Liver (tissue), 9 donors: ENCODE results near the gene CCPG1. TPM values are rescaled to one million over a fixed set of nuclear protein-coding genes. Genes with fewer than 3 reads are reported as not detected.

Experiments used
- DNase-seq: peaks from one replicate; pipeline ENCODE4 v3.0.0-alpha.2; 2017; ENCODE audit warnings: low spot score
- H3K27ac ChIP-seq, 2 donors: one replicate each; pipeline ENCODE4 v1.7.0; 2013; ENCODE audit warnings: inconsistent platforms in 2 of 2, low read length in 2 of 2, control low read depth in 1 of 2, low read depth in 1 of 2, mild to moderate bottlenecking in 1 of 2
- H3K27me3 ChIP-seq, 4 donors: one replicate each; pipeline versions ENCODE4 v1.6.1 to v1.7.0; 2013; ENCODE audit warnings: low read length in 3 of 4, inconsistent platforms in 1 of 4, mild to moderate bottlenecking in 1 of 4, moderate library complexity in 1 of 4; ENCODE audit not compliant: control insufficient read depth in 4 of 4, insufficient read depth in 4 of 4
- H3K36me3 ChIP-seq, 4 donors: one replicate each; pipeline versions ENCODE4 v1.6.1 to v1.7.0; 2013; ENCODE audit warnings: low read length in 3 of 4, mild to moderate bottlenecking in 3 of 4, low read depth in 1 of 4, moderate library complexity in 1 of 4; ENCODE audit not compliant: control insufficient read depth in 4 of 4, insufficient read depth in 3 of 4
- H3K4me1 ChIP-seq, 4 donors: one replicate each; pipeline versions ENCODE4 v1.6.1 to v1.7.0; 2013; ENCODE audit warnings: low read length in 3 of 4, mild to moderate bottlenecking in 3 of 4, moderate library complexity in 1 of 4; ENCODE audit not compliant: control insufficient read depth in 4 of 4, insufficient read depth in 4 of 4
- H3K4me3 ChIP-seq, 3 donors: one replicate each; pipeline versions ENCODE4 v1.6.1 to v1.7.0; 2013; ENCODE audit warnings: low read length in 3 of 3, control low read depth in 1 of 3, low read depth in 1 of 3, mild to moderate bottlenecking in 1 of 3
- H3K9ac ChIP-seq, 2 donors: one replicate each; pipeline ENCODE4 v1.7.0; 2013; ENCODE audit warnings: low read length in 2 of 2, mild to moderate bottlenecking in 2 of 2, moderate library complexity in 2 of 2, control low read depth in 1 of 2, low read depth in 1 of 2
- H3K9me3 ChIP-seq, 4 donors: one replicate each; pipeline versions ENCODE4 v1.6.1 to v1.7.0; 2013; ENCODE audit warnings: low read length in 3 of 4; ENCODE audit not compliant: control insufficient read depth in 4 of 4
- CTCF ChIP-seq: fragments of 150-350 bp; IDR thresholded peaks from 2 replicates; pipeline ENCODE4 v1.5.1; 2017; ENCODE audit warnings: improper control_type of control experiment, low read depth, low read length; ENCODE audit not compliant: missing input control
- EGR1 ChIP-seq, 2 donors: IDR thresholded peaks; 2 replicates each; pipeline ENCODE4 v1.6.1; 2016 to 2018; ENCODE audit warnings: antibody characterized with exemption in 2 of 2, low read depth in 2 of 2
- FOXA1 ChIP-seq: IDR thresholded peaks from 2 replicates; pipeline ENCODE4 v1.6.1; 2016; ENCODE audit warnings: antibody characterized with exemption
- FOXA2 ChIP-seq: IDR thresholded peaks from 2 replicates; pipeline ENCODE4 v1.6.1; 2016; ENCODE audit warnings: antibody characterized with exemption
- GABPA ChIP-seq, 2 donors: IDR thresholded peaks in 1 of 2; conservative IDR thresholded peaks in 1 of 2; 2 replicates each; pipeline ENCODE4 v1.6.1; 2016; ENCODE audit warnings: antibody characterized with exemption in 2 of 2, mild to moderate bottlenecking in 1 of 2, moderate library complexity in 1 of 2
- HNF4A ChIP-seq, 2 donors: conservative IDR thresholded peaks; 2 replicates each; pipeline ENCODE4 v1.6.1; 2016; ENCODE audit warnings: antibody characterized with exemption in 2 of 2, mild to moderate bottlenecking in 2 of 2
- HNF4G ChIP-seq: IDR thresholded peaks from 2 replicates; pipeline ENCODE4 v1.6.1; 2016; ENCODE audit warnings: antibody characterized with exemption
- MAX ChIP-seq: IDR thresholded peaks from 2 replicates; pipeline ENCODE4 v1.6.1; 2016; ENCODE audit warnings: antibody characterized with exemption
- NR2F2 ChIP-seq: IDR thresholded peaks from 2 replicates; pipeline ENCODE4 v1.6.1; 2016; ENCODE audit warnings: antibody characterized with exemption
- RAD21 ChIP-seq, 2 donors: IDR thresholded peaks; 2 replicates each; pipeline ENCODE4 v1.6.1; 2016; ENCODE audit warnings: antibody characterized with exemption in 2 of 2, mild to moderate bottlenecking in 2 of 2
- RXRA ChIP-seq, 2 donors: IDR thresholded peaks; 2 replicates each; pipeline ENCODE4 v1.6.1; 2017 to 2018; ENCODE audit warnings: antibody characterized with exemption in 2 of 2, mild to moderate bottlenecking in 1 of 2
- SP1 ChIP-seq: IDR thresholded peaks from 2 replicates; pipeline ENCODE4 v1.6.1; 2018; ENCODE audit warnings: antibody characterized with exemption, mild to moderate bottlenecking
- TAF1 ChIP-seq: conservative IDR thresholded peaks from 2 replicates; pipeline ENCODE4 v1.6.1; 2016; ENCODE audit warnings: antibody characterized with exemption, mild to moderate bottlenecking
- YY1 ChIP-seq: IDR thresholded peaks from 2 replicates; pipeline ENCODE4 v1.6.1; 2016; ENCODE audit warnings: antibody characterized with exemption, mild to moderate bottlenecking
- ZBTB33 ChIP-seq: IDR thresholded peaks from 2 replicates; pipeline ENCODE4 v1.6.1; 2016; ENCODE audit warnings: antibody characterized with exemption
- WGBS: extraction: QIAGEN DNeasy Blood & Tissue Kit; methylation state at CpG from one replicate; pipeline ENCODE4 v1.1.7; 2013; 5-methylcytosine and 5-hydroxymethylcytosine counted together
- polyA plus RNA-seq, 2 donors: library from polyadenylated mRNA; stranded (reverse) in 1 of 2; unstranded in 1 of 2; fragments of 200-250 nt in 1 of 2; fragments of >200 nt in 1 of 2; fragmentation: Nextera tagmentation in 1 of 2; extraction: Ambion mirVana in 1 of 2; gene quantifications; one replicate each; pipeline versions ENCODE4 v1.2.1 to v1.2.3, GENCODE V29; 2013 to 2015
- total RNA-seq, 2 donors: library from RNA; depleted of rRNA; stranded (reverse); fragments of >200 nt; gene quantifications; one replicate each; pipeline ENCODE4 v1.2.3, GENCODE V29; 2014
- TF ChIP-seq, protein P1 (sequence below): IDR thresholded peaks from 2 replicates; pipeline ENCODE4 v1.6.1; 2016; ENCODE audit warnings: antibody characterized with exemption
- TF ChIP-seq, protein P2 (sequence below): IDR thresholded peaks from 2 replicates; pipeline ENCODE4 v1.6.1; 2016; ENCODE audit warnings: antibody characterized with exemption, mild to moderate bottlenecking
- donor health status: healthy.
- donor health status: healthy.
- donor health status: healthy.
- donor health status: healthy.
- donor health status: healthy.

CCPG1 gene
- total and polyA plus RNA-seq, 4 donors = 21.5 to 89.1 (median 53.2) TPM

DNA sequence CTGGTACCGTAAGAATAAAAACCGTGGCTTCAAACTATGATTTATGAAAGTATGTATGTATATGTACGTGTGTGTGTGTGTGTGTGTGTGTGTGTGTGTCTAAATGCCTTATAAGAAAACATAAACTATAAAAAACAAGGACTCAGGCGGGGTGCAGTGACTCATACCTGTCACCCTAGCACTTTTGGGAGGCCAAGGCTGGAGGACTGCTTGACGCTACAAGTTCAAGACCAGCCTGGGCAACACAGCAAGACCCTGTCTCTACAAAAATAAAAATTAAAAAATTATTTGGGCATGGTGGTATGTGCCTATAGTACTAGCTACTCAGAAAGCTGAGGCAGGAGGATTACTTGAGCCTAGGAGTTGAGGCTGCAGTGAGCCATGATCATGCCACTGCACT is 29.1 kb downstream of the CCPG1 start (continued):
- TF ChIP-seq CTCF = no peak
- no peak for TF ChIP-seq GABPA (IDR thresholded peaks at IDR 0.05 in 1 of 2, conservative IDR thresholded peaks at IDR 0.05 in 1 of 2)
- TF ChIP-seq FOXA1 = no peak

DNA sequence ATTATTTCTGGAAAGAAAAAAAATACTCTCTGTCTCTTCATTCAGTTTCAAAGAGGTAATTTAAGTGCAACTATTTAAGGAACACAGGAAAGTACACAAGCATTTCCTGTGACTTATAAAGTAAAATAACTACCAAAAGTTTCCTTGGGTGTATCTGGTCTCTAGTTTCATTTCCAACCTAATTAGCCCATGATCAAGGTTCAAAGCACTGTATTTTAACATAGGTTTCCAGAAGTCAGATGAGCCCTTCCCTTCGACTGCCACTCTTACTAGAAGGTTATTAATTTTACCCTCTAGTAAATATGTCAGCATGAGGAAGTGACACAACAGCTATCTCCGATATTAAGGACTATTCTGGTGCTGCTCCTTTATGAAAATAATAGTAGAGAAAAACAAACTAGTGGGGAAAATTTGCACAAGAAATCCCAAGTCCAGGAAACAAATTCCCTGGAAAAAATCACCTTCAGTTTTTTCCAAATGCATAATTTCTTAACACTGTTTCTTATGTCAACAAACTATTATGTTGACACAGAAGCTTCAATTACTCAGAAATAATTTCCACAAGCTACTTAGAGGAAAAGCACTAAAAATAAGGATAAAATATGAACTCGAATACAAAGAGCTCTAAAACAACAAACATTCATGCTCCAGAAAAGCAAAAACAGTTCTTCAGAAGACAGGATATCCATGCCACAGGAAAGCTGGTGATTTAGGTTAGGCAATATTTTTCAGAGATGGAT is 35.3 kb downstream of the CCPG1 start:
- 63% methylated on average over 3 of the region's 3 CpGs for WGBS
- H3K4me1 ChIP-seq = no peaks in the 10 kb centered on the region
- no peaks in the 10 kb centered on the region for H3K27me3 ChIP-seq
- TF ChIP-seq EGR1 (IDR thresholded peaks at IDR 0.05; ENCODE audit: low read depth in 2 of 2) = no peak
- no peak for TF ChIP-seq ZBTB33
- TF ChIP-seq NR2F2 = no peak
- TF ChIP-seq CTCF = no peak
- TF ChIP-seq FOXA2 = no peak
- TF ChIP-seq, protein P1, sequence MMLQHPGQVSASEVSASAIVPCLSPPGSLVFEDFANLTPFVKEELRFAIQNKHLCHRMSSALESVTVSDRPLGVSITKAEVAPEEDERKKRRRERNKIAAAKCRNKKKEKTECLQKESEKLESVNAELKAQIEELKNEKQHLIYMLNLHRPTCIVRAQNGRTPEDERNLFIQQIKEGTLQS = no peak
- no peak for TF ChIP-seq HNF4G
- TF ChIP-seq TAF1 = no peak
- TF ChIP-seq FOXA1 = no peak
- TF ChIP-seq GABPA (IDR thresholded peaks at IDR 0.05 in 1 of 2, conservative IDR thresholded peaks at IDR 0.05 in 1 of 2) = no peak
- TF ChIP-seq YY1 = no peak
- no peak for TF ChIP-seq RAD21 (IDR thresholded peaks at IDR 0.05)
- TF ChIP-seq, protein P2, sequence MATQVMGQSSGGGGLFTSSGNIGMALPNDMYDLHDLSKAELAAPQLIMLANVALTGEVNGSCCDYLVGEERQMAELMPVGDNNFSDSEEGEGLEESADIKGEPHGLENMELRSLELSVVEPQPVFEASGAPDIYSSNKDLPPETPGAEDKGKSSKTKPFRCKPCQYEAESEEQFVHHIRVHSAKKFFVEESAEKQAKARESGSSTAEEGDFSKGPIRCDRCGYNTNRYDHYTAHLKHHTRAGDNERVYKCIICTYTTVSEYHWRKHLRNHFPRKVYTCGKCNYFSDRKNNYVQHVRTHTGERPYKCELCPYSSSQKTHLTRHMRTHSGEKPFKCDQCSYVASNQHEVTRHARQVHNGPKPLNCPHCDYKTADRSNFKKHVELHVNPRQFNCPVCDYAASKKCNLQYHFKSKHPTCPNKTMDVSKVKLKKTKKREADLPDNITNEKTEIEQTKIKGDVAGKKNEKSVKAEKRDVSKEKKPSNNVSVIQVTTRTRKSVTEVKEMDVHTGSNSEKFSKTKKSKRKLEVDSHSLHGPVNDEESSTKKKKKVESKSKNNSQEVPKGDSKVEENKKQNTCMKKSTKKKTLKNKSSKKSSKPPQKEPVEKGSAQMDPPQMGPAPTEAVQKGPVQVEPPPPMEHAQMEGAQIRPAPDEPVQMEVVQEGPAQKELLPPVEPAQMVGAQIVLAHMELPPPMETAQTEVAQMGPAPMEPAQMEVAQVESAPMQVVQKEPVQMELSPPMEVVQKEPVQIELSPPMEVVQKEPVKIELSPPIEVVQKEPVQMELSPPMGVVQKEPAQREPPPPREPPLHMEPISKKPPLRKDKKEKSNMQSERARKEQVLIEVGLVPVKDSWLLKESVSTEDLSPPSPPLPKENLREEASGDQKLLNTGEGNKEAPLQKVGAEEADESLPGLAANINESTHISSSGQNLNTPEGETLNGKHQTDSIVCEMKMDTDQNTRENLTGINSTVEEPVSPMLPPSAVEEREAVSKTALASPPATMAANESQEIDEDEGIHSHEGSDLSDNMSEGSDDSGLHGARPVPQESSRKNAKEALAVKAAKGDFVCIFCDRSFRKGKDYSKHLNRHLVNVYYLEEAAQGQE = no peak
- TF ChIP-seq SP1 = no peak
- TF ChIP-seq MAX = no peak
- TF ChIP-seq HNF4A (conservative IDR thresholded peaks at IDR 0.05) = no peak
- no peak for TF ChIP-seq RXRA (IDR thresholded peaks at IDR 0.05)
- no peaks in the 10 kb centered on the region for H3K9me3 ChIP-seq
- no peak overlapping the region for H3K9ac ChIP-seq
- DNase-seq = no peak
- no peak overlapping the region for H3K4me3 ChIP-seq
- H3K27ac ChIP-seq = no peak overlapping the region
- H3K36me3 ChIP-seq = peaks cover 3 to 45% (median 27%) of the 10 kb centered on the region in 4 donors
